ENCODE results near the gene GPRIN2. TPM values are rescaled to one million over a fixed set of nuclear protein-coding genes. Genes with fewer than 3 reads are reported as not detected.
"Not testable (repeated sequence)": the region's sequence is repeated elsewhere in the genome, so short reads cannot be mapped to it uniquely, and the experiment has no call there.

GPRIN2 gene
- polyA plus RNA-seq, 1 of the 3 experiments (the other 2 are of a cell fraction): 0.03 TPM

- H3K9me2 ChIP-seq: no peaks in the 10 kb centered on the region
- no peaks in the 10 kb centered on the region for H3K79me2 ChIP-seq (ENCODE audit: insufficient read depth)
- no peaks in the 10 kb centered on the region for H3K27me3 ChIP-seq (ENCODE audit: insufficient read depth)
- WGBS (ENCODE audit: low lambda C conversion rate): 75% methylated on average over 6 of the region's 6 CpGs
- no peak overlapping the region for H3K9ac ChIP-seq
- ChIA-PET POLR2A (no interaction called here), CTCF (interaction anchor here (1.4 kb wide), 1 partner anchor 306 kb away, joined by 3 read pairs; no protein-coding TSS in a partner anchor)
- H3K4me3 ChIP-seq (ENCODE audit: low read depth in 2 of 2, low read length in 1 of 2): no peak overlapping the region
- H4K20me1 ChIP-seq (ENCODE audit: insufficient read depth): no peaks in the 10 kb centered on the region
- H3K4me1 ChIP-seq (ENCODE audit: control insufficient read depth in 1 of 2, insufficient read depth in 2 of 2, low read depth in 1 of 2, low read length in 1 of 2): no peaks in the 10 kb centered on the region
- H3F3A ChIP-seq (replicated peaks; ENCODE audit: insufficient read depth): no peaks in the 10 kb centered on the region
- H3K27ac ChIP-seq (ENCODE audit: low read depth in 2 of 2, low read length in 1 of 2): no peak overlapping the region
- no peak for TF ChIP-seq PBX3 (IDR thresholded peaks at IDR 0.05)
- no peak for TF ChIP-seq USF1 (IDR thresholded peaks at IDR 0.05; ENCODE audit: borderline replicate concordance, low read depth)
- TF ChIP-seq TAF1 (IDR thresholded peaks at IDR 0.05; ENCODE audit: borderline replicate concordance, low read depth, low read length): no peak
- no peak for TF ChIP-seq TCF12 (IDR thresholded peaks at IDR 0.05)
- no peak for DNase-seq
- H2AFZ ChIP-seq (ENCODE audit: low read depth): no peak overlapping the region
- H3K36me3 ChIP-seq (replicated peaks in 1 of 2; ENCODE audit: control insufficient read depth in 1 of 2, insufficient read depth in 2 of 2, low read length in 1 of 2): no peaks in the 10 kb centered on the region
- no peak overlapping the region for H3K4me2 ChIP-seq
- H3K9me3 ChIP-seq: no peaks in the 10 kb centered on the region
These were observed 21.5 kb downstream of the GPRIN2 start for GRCh38 chr10:46534828-46535524.

- H3K9ac ChIP-seq, POLR2A ChIA-PET, CTCF ChIA-PET: not testable (repeated sequence)
These were observed 24.2 kb downstream of the GPRIN2 start for GRCh38 chr10:46532256-46532655.

GRCh38 chr10:46530249-46531186, 25.9 kb downstream of the GPRIN2 start:
- H2AFZ ChIP-seq (ENCODE audit: low read depth): no peak overlapping the region
- no peak for TF ChIP-seq USF2 (IDR thresholded peaks at IDR 0.05; ENCODE audit: borderline replicate concordance, low read depth, low read length)
- no peak for TF ChIP-seq REST (IDR thresholded peaks at IDR 0.05; ENCODE audit: low read depth, low read length)
- no peak for TF ChIP-seq IRF3 (IDR thresholded peaks at IDR 0.05; ENCODE audit: low read depth, low read length)
- no peak for TF ChIP-seq TAF1 (IDR thresholded peaks at IDR 0.05; ENCODE audit: borderline replicate concordance, low read depth, low read length)
- no peak for TF ChIP-seq NFIC (IDR thresholded peaks at IDR 0.05; ENCODE audit: borderline replicate concordance)
- no peak for TF ChIP-seq EP300 (IDR thresholded peaks at IDR 0.05; ENCODE audit: borderline replicate concordance in 1 of 2, low read depth in 1 of 2, low read length in 1 of 2)
- TF ChIP-seq GABPA (IDR thresholded peaks at IDR 0.05; ENCODE audit: low read depth): no peak
- TF ChIP-seq TCF12 (IDR thresholded peaks at IDR 0.05): no peak

More at GRCh38 chr10:46532256-46532655, 24.2 kb downstream of the GPRIN2 start:
- not testable (repeated sequence) for H3K36me3 ChIP-seq (replicated peaks in 1 of 2; ENCODE audit: control insufficient read depth in 1 of 2, insufficient read depth in 2 of 2, low read length in 1 of 2); H3K27me3 ChIP-seq (ENCODE audit: insufficient read depth); H3K27ac ChIP-seq (ENCODE audit: low read depth in 2 of 2, low read length in 1 of 2); H4K20me1 ChIP-seq (ENCODE audit: insufficient read depth); H3F3A ChIP-seq (replicated peaks; ENCODE audit: insufficient read depth); H2AFZ ChIP-seq (ENCODE audit: low read depth); H3K4me2 ChIP-seq; H3K4me1 ChIP-seq (ENCODE audit: control insufficient read depth in 1 of 2, insufficient read depth in 2 of 2, low read depth in 1 of 2, low read length in 1 of 2); H3K9me3 ChIP-seq; H3K9me2 ChIP-seq; H3K4me3 ChIP-seq (ENCODE audit: low read depth in 2 of 2, low read length in 1 of 2); DNase-seq; H3K79me2 ChIP-seq (ENCODE audit: insufficient read depth)
- WGBS (ENCODE audit: low lambda C conversion rate): 16% methylated on average over 1 of the region's 1 CpG

More at GRCh38 chr10:46530249-46531186, 25.9 kb downstream of the GPRIN2 start:
- H3K36me3 ChIP-seq (replicated peaks in 1 of 2; ENCODE audit: control insufficient read depth in 1 of 2, insufficient read depth in 2 of 2, low read length in 1 of 2): no peaks in the 10 kb centered on the region
- no peak overlapping the region for H3K9ac ChIP-seq
- no peak for DNase-seq
- ChIA-PET CTCF (interaction anchor here (0.6 to 2.8 kb wide), 4 partner anchors 8 to 330 kb away, joined by 3 to 12 read pairs (median 4); no protein-coding TSS in a partner anchor), POLR2A (no interaction called here)
- H3K27me3 ChIP-seq (ENCODE audit: insufficient read depth): no peaks in the 10 kb centered on the region
- no peaks in the 10 kb centered on the region for H3K4me1 ChIP-seq (ENCODE audit: control insufficient read depth in 1 of 2, insufficient read depth in 2 of 2, low read depth in 1 of 2, low read length in 1 of 2)
- no peak overlapping the region for H3K4me3 ChIP-seq (ENCODE audit: low read depth in 2 of 2, low read length in 1 of 2)
- H3F3A ChIP-seq (replicated peaks; ENCODE audit: insufficient read depth): peaks cover 3% of the 10 kb centered on the region
- H3K9me3 ChIP-seq: no peaks in the 10 kb centered on the region
- no peaks in the 10 kb centered on the region for H3K79me2 ChIP-seq (ENCODE audit: insufficient read depth)
- H3K9me2 ChIP-seq: no peaks in the 10 kb centered on the region
- WGBS (ENCODE audit: low lambda C conversion rate): 85% methylated on average over 18 of the region's 18 CpGs
- no peak overlapping the region for H3K27ac ChIP-seq (ENCODE audit: low read depth in 2 of 2, low read length in 1 of 2)
- H4K20me1 ChIP-seq (ENCODE audit: insufficient read depth): no peaks in the 10 kb centered on the region
- H3K4me2 ChIP-seq: no peak overlapping the region

Data from SK-N-SH (cell line).